Measurements from ENCODE around the gene SLC5A8. TPM values are rescaled to one million over a fixed set of nuclear protein-coding genes. Genes with fewer than 3 reads are reported as not detected.
"Not testable (repeated sequence)": the region's sequence is repeated elsewhere in the genome, so short reads cannot be mapped to it uniquely, and the experiment has no call there.

The SLC5A8 gene
- total RNA-seq, 1 experiment from 2014 or later, result not detected

GRCh38 chr12:101174541-101174940 lies 35.5 kb downstream of the SLC5A8 start:
- DNase-seq (ENCODE audit: low spot score), result no peak
- in situ Hi-C loops (cut with HindIII; ENCODE audit: low sequenced_read_pairs), result no loop called here

GRCh38 chr12:101173197-101173749 lies 36.8 kb downstream of the SLC5A8 start:
- in situ Hi-C loops (cut with HindIII; ENCODE audit: low sequenced_read_pairs), result no loop called here
- no peak for DNase-seq (ENCODE audit: low spot score)

GRCh38 chr12:101172316-101172715 lies 37.7 kb downstream of the SLC5A8 start:
- in situ Hi-C loops (cut with HindIII; ENCODE audit: low sequenced_read_pairs), result no loop called here
- DNase-seq (ENCODE audit: low spot score), result no peak

GRCh38 chr12:101168001-101168400 lies 42.0 kb downstream of the SLC5A8 start:
- in situ Hi-C loops (cut with HindIII; ENCODE audit: low sequenced_read_pairs), result no loop called here

GRCh38 chr12:101166866-101167265 lies 43.2 kb downstream of the SLC5A8 start:
- in situ Hi-C loops (cut with HindIII; ENCODE audit: low sequenced_read_pairs), result no loop called here
- DNase-seq (ENCODE audit: low spot score), result no peak

More at GRCh38 chr12:101168001-101168400, 42.0 kb downstream of the SLC5A8 start:
- no peak for DNase-seq (ENCODE audit: low spot score)

GRCh38 chr12:101165319-101165718 lies 44.7 kb downstream of the SLC5A8 start:
- DNase-seq (ENCODE audit: low spot score), result no peak
- in situ Hi-C loops (cut with HindIII; ENCODE audit: low sequenced_read_pairs), result no loop called here

- DNase-seq (ENCODE audit: low spot score); in situ Hi-C loops (cut with HindIII; ENCODE audit: low sequenced_read_pairs): not testable (repeated sequence)
These were observed 64.1 kb downstream of the SLC5A8 start for GRCh38 chr12:101145777-101146431.

GRCh38 chr12:101127521-101128219 lies 82.4 kb downstream of the SLC5A8 start:
- in situ Hi-C loops (cut with HindIII; ENCODE audit: low sequenced_read_pairs), result no loop called here
- no peak for DNase-seq (ENCODE audit: low spot score)

GRCh38 chr12:101117842-101118241 lies 92.2 kb downstream of the SLC5A8 start:
- DNase-seq (ENCODE audit: low spot score), result no peak
- in situ Hi-C loops (cut with HindIII; ENCODE audit: low sequenced_read_pairs), result no loop called here

- in situ Hi-C loops (cut with HindIII; ENCODE audit: low sequenced_read_pairs), result no loop called here
- no peak for DNase-seq (ENCODE audit: low spot score)
These were observed 93.1 kb downstream of the SLC5A8 start for GRCh38 chr12:101116911-101117310.

GRCh38 chr12:101115326-101115725 lies 94.7 kb downstream of the SLC5A8 start:
- in situ Hi-C loops (cut with HindIII; ENCODE audit: low sequenced_read_pairs), result no loop called here
- DNase-seq (ENCODE audit: low spot score), result no peak

- in situ Hi-C loops (cut with HindIII; ENCODE audit: low sequenced_read_pairs), result no loop called here
These were observed 98.6 kb downstream of the SLC5A8 start for GRCh38 chr12:101111441-101111840.

GRCh38 chr12:101110866-101111265 lies 99.2 kb downstream of the SLC5A8 start:
- in situ Hi-C loops (cut with HindIII; ENCODE audit: low sequenced_read_pairs), result no loop called here
- DNase-seq (ENCODE audit: low spot score), result no peak

More at GRCh38 chr12:101111441-101111840, 98.6 kb downstream of the SLC5A8 start:
- DNase-seq (ENCODE audit: low spot score), result no peak

GRCh38 chr12:101108130-101108529 lies 101.9 kb downstream of the SLC5A8 start:
- DNase-seq (ENCODE audit: low spot score), result no peak
- in situ Hi-C loops (cut with HindIII; ENCODE audit: low sequenced_read_pairs), result no loop called here

- in situ Hi-C loops (cut with HindIII; ENCODE audit: low sequenced_read_pairs), result no loop called here
- no peak for DNase-seq (ENCODE audit: low spot score)
These were observed 102.8 kb downstream of the SLC5A8 start for GRCh38 chr12:101107032-101107763.

Other genes with a start within 250 kb of the SLC5A8 start
- 12.7 and 24.2 TPM in 2 replicates for gene UTP20, start 69.9 kb upstream of the SLC5A8 start, total RNA-seq (2014; rRNA removed; shearing (Covaris generic))
- 53.4 and 92.6 TPM in 2 replicates for gene ARL1, start 197.5 kb upstream of the SLC5A8 start, total RNA-seq (2014; rRNA removed; shearing (Covaris generic))

Measured in G401 (cell line).